Activated T-helper 1 cell treated with anti-CD3 and anti-CD28 coated beads, Interleukin-2, amount 50 U/mL, for 16 hours (primary cell): Measurements from ENCODE around the gene HSD3B2.

Source experiments
- DNase-seq, 2 donors: peaks; one replicate each; pipeline ENCODE4 v3.0.0-alpha.2; 2020; ENCODE audit warnings: low read depth in 1 of 2, low spot score in 1 of 2

Gene HSD3B2

GRCh38 chr1:119452091-119452490 lies 37.1 kb downstream of the HSD3B2 start:
- no peak for DNase-seq

GRCh38 chr1:119453021-119453420 lies 38.1 kb downstream of the HSD3B2 start:
- no peak for DNase-seq

- no peak for DNase-seq
Observed at GRCh38 chr1:119462964-119463363, 48.0 kb downstream of the HSD3B2 start.

GRCh38 chr1:119463569-119463968 lies 48.6 kb downstream of the HSD3B2 start:
- DNase-seq = no peak

- no peak for DNase-seq
Observed at GRCh38 chr1:119466445-119466844, 51.5 kb downstream of the HSD3B2 start.

GRCh38 chr1:119467219-119467618 lies 52.3 kb downstream of the HSD3B2 start:
- DNase-seq = no peak

- DNase-seq = no peak
Observed at GRCh38 chr1:119467857-119468668, 53.1 kb downstream of the HSD3B2 start.

GRCh38 chr1:119469741-119470140 lies 54.8 kb downstream of the HSD3B2 start:
- no peak for DNase-seq

GRCh38 chr1:119470377-119470776 lies 55.4 kb downstream of the HSD3B2 start:
- no peak for DNase-seq

- DNase-seq = no peak
Observed at GRCh38 chr1:119470958-119471357, 56.0 kb downstream of the HSD3B2 start.

GRCh38 chr1:119471566-119471965 lies 56.6 kb downstream of the HSD3B2 start:
- DNase-seq = no peak

- no peak for DNase-seq
Observed at GRCh38 chr1:119472080-119472818, 57.3 kb downstream of the HSD3B2 start.
